HCT116 (cell line): ENCODE measurements around the gene APAF1. TPM values are rescaled to one million over a fixed set of nuclear protein-coding genes. Genes with fewer than 3 reads are reported as not detected.

Source experiments
- ATAC-seq: fragments of 200-7000 bp; cut with Tn5 transposase; 2 replicates; pipeline ENCODE4 v1.9.1; 2020; ENCODE audit warnings: mild to moderate bottlenecking, moderate library complexity
- BruUV-seq: library from RNA; stranded (reverse); fragments of 400-500 nt; replicated peaks from 2 replicates; lab custom pipeline; 2021; lab: Mats Ljungman, UMichigan
- CTCF ChIA-PET: fragments of 300-600 bp; sonication (Branson Sonifier 250); formaldehyde crosslinking; loops from one replicate; lab custom pipeline; 2021; ENCODE audit warnings: antibody characterized with exemption; lab: Charles Lee
- POLR2A ChIA-PET: fragments of 300-600, 350-600 bp; sonication (Branson Sonifier 250); formaldehyde crosslinking; loops from one replicate; lab custom pipeline; 2021; ENCODE audit warnings: antibody characterized with exemption; lab: Charles Lee
- RAD21 ChIA-PET, 2 experiments: fragments of 300-600 bp; sonication (Branson Sonifier 250); formaldehyde crosslinking; loops; one replicate each; lab custom pipeline; 2023; ENCODE audit warnings: low total read pairs in 2 of 2; ENCODE audit not compliant: uncharacterized antibody in 2 of 2, unreplicated experiment in 2 of 2, low non-redundant PET in 1 of 2; lab: Charles Lee
- DNase-seq: peaks from one replicate; pipeline ENCODE4 v3.0.0-alpha.2; 2010; ENCODE audit warnings: low read depth, low spot score
- H2AFZ ChIP-seq: fragments of 200-600 bp; shearing (Covaris generic), sonication (generic); 2 replicates; pipeline ENCODE4 v1.6.1; 2017; ENCODE audit warnings: low read depth, mixed run types, mixed read lengths, antibody characterized with exemption, low read length; ENCODE audit not compliant: poor library complexity, severe bottlenecking
- H3K27ac ChIP-seq: 2 replicates; pipeline ENCODE4 v1.5.1; 2012; ENCODE audit warnings: low read depth, low read length
- H3K27me3 ChIP-seq: fragments of 200-600 bp; sonication (generic); 2 replicates; pipeline ENCODE4 v1.6.1; 2016; ENCODE audit warnings: mixed run types, low read length, mixed read lengths; ENCODE audit not compliant: insufficient read depth
- H3K36me3 ChIP-seq, 2 experiments: fragments of 200-500 bp in 1 of 2; fragments of 200-600 bp in 1 of 2; sonication (Bioruptor generic) in 1 of 2; sonication (generic) in 1 of 2; 2 replicates each; pipeline versions ENCODE4 v1.5.1 to v1.6.1; 2014 to 2016; ENCODE audit warnings: low read length in 2 of 2, inconsistent platforms in 1 of 2, mixed read lengths in 1 of 2, mixed run types in 1 of 2; ENCODE audit not compliant: insufficient read depth in 2 of 2, control insufficient read depth in 1 of 2
- H3K4me1 ChIP-seq, 2 experiments: fragments of 200-600 bp in 1 of 2; sonication (generic) in 1 of 2; 2 replicates each; pipeline versions ENCODE4 v1.5.1 to v1.6.1; 2012 to 2017; ENCODE audit warnings: low read length in 2 of 2, inconsistent platforms in 1 of 2, mild to moderate bottlenecking in 1 of 2, mixed read lengths in 1 of 2, mixed run types in 1 of 2, moderate library complexity in 1 of 2; ENCODE audit not compliant: insufficient read depth in 2 of 2, control insufficient read depth in 1 of 2
- H3K4me2 ChIP-seq: fragments of 200-600 bp; sonication (generic); 2 replicates; pipeline ENCODE4 v1.6.1; 2017; ENCODE audit warnings: mixed run types, low read length, mixed read lengths
- H3K4me3 ChIP-seq, 2 experiments: fragments of 200-600 bp in 1 of 2; sonication (generic) in 1 of 2; replicated peaks in 1 of 2; 2 replicates each; pipeline ENCODE4 v1.5.1; 2011 to 2016; ENCODE audit warnings: low read length in 2 of 2, control low read depth in 1 of 2, low read depth in 1 of 2, mild to moderate bottlenecking in 1 of 2, mixed read lengths in 1 of 2, mixed run types in 1 of 2
- H3K79me2 ChIP-seq: fragments of 200-600 bp; sonication (generic); 2 replicates; pipeline ENCODE4 v1.6.1; 2017; ENCODE audit warnings: mild to moderate bottlenecking, mixed run types, low read length, moderate library complexity, mixed read lengths; ENCODE audit not compliant: insufficient read depth
- H3K9ac ChIP-seq: fragments of 200-600 bp; sonication (generic); 2 replicates; pipeline ENCODE4 v1.6.1; 2016; ENCODE audit warnings: low read length, mixed read lengths
- H3K9me2 ChIP-seq: fragments of 200-600 bp; sonication (generic), shearing (Covaris generic); 2 replicates; pipeline ENCODE4 v1.6.1; 2017; ENCODE audit warnings: mixed run types, mild to moderate bottlenecking, moderate library complexity; ENCODE audit not compliant: insufficient read depth
- H3K9me3 ChIP-seq, 2 experiments: fragments of 200-500 bp in 1 of 2; fragments of 200-600 bp in 1 of 2; sonication (Bioruptor generic) in 1 of 2; sonication (generic) in 1 of 2; 2 replicates each; pipeline ENCODE4 v1.6.1; 2014 to 2017; ENCODE audit warnings: low read length in 2 of 2, mixed read lengths in 2 of 2, inconsistent platforms in 1 of 2, low read depth in 1 of 2, mild to moderate bottlenecking in 1 of 2, mixed run types in 1 of 2, moderate library complexity in 1 of 2; ENCODE audit not compliant: control insufficient read depth in 1 of 2, insufficient read depth in 1 of 2
- H4K20me1 ChIP-seq: fragments of 200-600 bp; sonication (generic), shearing (Covaris generic); 2 replicates; pipeline ENCODE4 v1.6.1; 2017; ENCODE audit warnings: mixed run types, mild to moderate bottlenecking, moderate library complexity; ENCODE audit not compliant: insufficient read depth
- ATF3 ChIP-seq: IDR thresholded peaks from 2 replicates; pipeline ENCODE4 v1.6.1; 2012
- CBX3 ChIP-seq: IDR thresholded peaks from 2 replicates; pipeline ENCODE4 v1.6.1; 2012; ENCODE audit warnings: low read depth
- CTCF ChIP-seq, 3 experiments: fragments of 200-600 bp in 1 of 3; sonication (generic) in 1 of 3; IDR thresholded peaks in 2 of 3; conservative IDR thresholded peaks in 1 of 3; 2 replicates each; pipeline ENCODE4 v1.5.1; 2012 to 2017; ENCODE audit warnings: low read depth in 2 of 3, low read length in 2 of 3, antibody characterized with exemption in 1 of 3, borderline replicate concordance in 1 of 3, control low read depth in 1 of 3, mild to moderate bottlenecking in 1 of 3, mixed read lengths in 1 of 3, mixed run types in 1 of 3, moderate library complexity in 1 of 3; ENCODE audit not compliant: insufficient read depth in 1 of 3
- EGR1 ChIP-seq: IDR thresholded peaks from 2 replicates; pipeline ENCODE4 v1.6.1; 2012; ENCODE audit warnings: low read depth
- ELF1 ChIP-seq: IDR thresholded peaks from 2 replicates; pipeline ENCODE4 v1.6.1; 2012; ENCODE audit warnings: low read depth, borderline replicate concordance
- EZH2 ChIP-seq: fragments of 200-600 bp; sonication (generic); IDR thresholded peaks from 2 replicates; pipeline ENCODE4 v1.6.1; 2017; ENCODE audit warnings: antibody characterized with exemption, mixed run types
- EZH2phosphoT487 ChIP-seq: fragments of 200-600 bp; IDR thresholded peaks from 2 replicates; pipeline ENCODE4 v1.6.1; 2018; ENCODE audit warnings: antibody characterized with exemption, borderline replicate concordance
- FOSL1 ChIP-seq: IDR thresholded peaks from 2 replicates; pipeline ENCODE4 v1.6.1; 2012; ENCODE audit warnings: low read depth
- JUND ChIP-seq: IDR thresholded peaks from 2 replicates; pipeline ENCODE4 v1.6.1; 2012
- MAX ChIP-seq: IDR thresholded peaks from 2 replicates; pipeline ENCODE4 v1.6.1; 2012
- POLR2AphosphoS5 ChIP-seq: IDR thresholded peaks from 2 replicates; pipeline ENCODE4 v1.6.1; 2011; ENCODE audit warnings: mild to moderate bottlenecking, low read depth, low read length, moderate library complexity
- RAD21 ChIP-seq: IDR thresholded peaks from 2 replicates; pipeline ENCODE4 v1.6.1; 2012; ENCODE audit warnings: low read depth, mild to moderate bottlenecking
- REST ChIP-seq: IDR thresholded peaks from 2 replicates; pipeline ENCODE4 v1.6.1; 2012; ENCODE audit warnings: low read depth
- SIN3A ChIP-seq: IDR thresholded peaks from 2 replicates; pipeline ENCODE4 v1.6.1; 2012; ENCODE audit warnings: low read depth
- TCF7L2 ChIP-seq: IDR thresholded peaks from 2 replicates; pipeline ENCODE4 v1.7.0; 2011; ENCODE audit warnings: borderline replicate concordance, inconsistent platforms; ENCODE audit not compliant: insufficient read depth, insufficient read length; ENCODE audit errors: extremely low read depth
- YY1 ChIP-seq: IDR thresholded peaks from 2 replicates; pipeline ENCODE4 v1.6.1; 2011; ENCODE audit warnings: low read length, low read depth, moderate library complexity, mild to moderate bottlenecking; ENCODE audit not compliant: insufficient replicate concordance; ENCODE audit errors: extremely low read depth
- ZFX ChIP-seq: fragments of 450-650 bp; IDR thresholded peaks from 2 replicates; pipeline ENCODE4 v1.6.1; 2017
- ZNF274 ChIP-seq: fragments of 200-500 bp; sonication (Bioruptor generic); IDR thresholded peaks from 2 replicates; pipeline ENCODE4 v1.6.1; 2014; ENCODE audit warnings: mild to moderate bottlenecking, low read depth, low read length, inconsistent platforms
- intact Hi-C: fragments of 100-400 bp; cut with micrococcal nuclease; formaldehyde crosslinking; loops from 2 replicates; pipeline ENCODE4 v1.10.0; 2022
- total RNA-seq: library from RNA; stranded (reverse); gene quantifications from one replicate; pipeline ENCODE4 v1.2.1, GENCODE V29; 2021; ENCODE audit not compliant: unreplicated experiment

Gene APAF1
- total RNA-seq, 1 experiment from 2014 or later, result 13.9 TPM

- H3K4me2 ChIP-seq, result peak overlapping the region; percentile 77
- ATAC-seq (no peak), DNase-seq (peak; percentile 15)
- intact Hi-C loops, result no loop called here
- peak overlapping the region; percentile 78 for H3K9ac ChIP-seq
- H3K9me3 ChIP-seq, result no peaks in the 10 kb centered on the region
- RAD21 ChIA-PET, result no interaction called here
- peak overlapping the region; percentile 68 to 91 for H3K4me3 ChIP-seq
- CTCF ChIA-PET, result interaction anchor here (1.1 kb wide), 1 partner anchor 79 kb away, joined by 3 read pairs; no protein-coding TSS in a partner anchor
- H3K27me3 ChIP-seq, result no peaks in the 10 kb centered on the region
- H3K9me2 ChIP-seq, result no peaks in the 10 kb centered on the region
- H4K20me1 ChIP-seq, result no peaks in the 10 kb centered on the region
- peaks cover 2 to 17% of the 10 kb centered on the region in 2 experiments; a peak in 3 of 4 replicates for H3K4me1 ChIP-seq
- H3K27ac ChIP-seq, result no peak overlapping the region; the same call in 1 of the 2 replicates
- BruUV-seq, result no TSS peak
- POLR2A ChIA-PET, result no interaction called here
- peaks cover 28% of the 10 kb centered on the region for H3K79me2 ChIP-seq
- H3K36me3 ChIP-seq, result peaks cover 0 to 26% of the 10 kb centered on the region in 2 experiments; a peak in 2 of 4 replicates
- H2AFZ ChIP-seq, result no peak overlapping the region
- no peak for TF ChIP-seq ZNF274
- TF ChIP-seq EZH2phosphoT487, result no peak
- peak; percentile 17; the same call in 1 of the 2 replicates for TF ChIP-seq SIN3A
- no peak for TF ChIP-seq ELF1
- no peak for TF ChIP-seq ZFX
- no peak for TF ChIP-seq EZH2
- no peak for TF ChIP-seq POLR2AphosphoS5
- TF ChIP-seq YY1, result no peak
- TF ChIP-seq FOSL1, result no peak
- no peak for TF ChIP-seq REST
- TF ChIP-seq ATF3, result no peak
- peak; percentile 24; the same call in 1 of the 2 replicates for TF ChIP-seq RAD21
- no peak for TF ChIP-seq TCF7L2
- TF ChIP-seq JUND, result no peak
- TF ChIP-seq CBX3, result no peak
- TF ChIP-seq MAX, result no peak
- 0 out of 2 replicates have a peak, but pooled peaks have one; percentile 18 for TF ChIP-seq EGR1
- TF ChIP-seq CTCF (IDR thresholded peaks at IDR 0.05 in 2 of 3, conservative IDR thresholded peaks at IDR 0.05 in 1 of 3; ENCODE audit: borderline replicate concordance in 1 of 3, insufficient read depth in 1 of 3, low read depth in 2 of 3, low read length in 2 of 3), result peak; percentile 16 to 38 (median 20); a peak in 3 of 6 replicates
Measured at GRCh38 chr12:98646294-98647090, 1.4 kb downstream of the APAF1 start.
